GM18517 (cell line): Measurements from ENCODE around the gene FAM237B.

Source experiments
- ATAC-seq: cut with Tn5 transposase; IDR thresholded peaks from one replicate; pipeline ENCODE4 v1.9.1; 2021; ENCODE audit warnings: mild to moderate bottlenecking, moderate library complexity; ENCODE audit not compliant: unreplicated experiment

Gene FAM237B

DNA sequence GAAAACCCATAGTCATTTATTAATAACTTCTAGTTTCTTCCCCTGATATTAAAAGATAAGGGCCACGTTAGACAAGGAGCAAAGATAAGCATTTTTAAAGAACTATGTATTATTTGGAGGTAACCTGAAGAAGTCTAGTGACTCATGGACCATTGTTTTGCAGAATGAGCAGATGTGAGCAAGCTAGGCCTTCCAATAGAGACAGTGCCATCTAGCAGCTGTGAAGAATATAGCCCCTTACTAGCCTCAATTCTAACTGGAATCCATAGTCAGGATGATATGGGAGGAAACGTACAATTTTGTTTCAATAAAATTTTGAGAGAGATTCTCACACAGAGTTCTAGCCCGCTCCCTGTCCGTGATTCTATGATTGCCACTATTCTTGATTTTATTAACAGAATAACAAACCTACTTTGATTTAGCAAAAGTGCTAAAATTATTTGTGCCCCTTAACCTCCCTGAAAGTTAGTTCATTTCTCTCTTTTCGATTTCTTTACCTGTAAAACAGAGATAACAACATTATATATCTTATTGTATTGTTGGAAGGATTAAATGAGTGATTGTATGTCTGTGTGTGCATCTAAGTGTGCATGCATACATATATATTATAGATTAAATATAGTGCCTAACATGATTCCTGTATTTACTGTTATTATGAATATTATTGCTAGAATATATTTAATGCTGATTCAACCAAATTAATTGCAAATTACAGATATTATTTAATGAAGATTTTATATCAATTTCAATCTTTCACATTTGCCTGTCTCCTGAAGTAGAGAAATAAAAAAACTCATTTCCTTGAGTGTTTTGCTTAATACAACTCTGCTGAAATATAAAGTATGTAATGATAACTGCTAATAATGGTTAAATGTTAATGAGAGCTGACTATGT is 22.7 kb downstream of the FAM237B start:
- ATAC-seq, result peak; percentile 83

DNA sequence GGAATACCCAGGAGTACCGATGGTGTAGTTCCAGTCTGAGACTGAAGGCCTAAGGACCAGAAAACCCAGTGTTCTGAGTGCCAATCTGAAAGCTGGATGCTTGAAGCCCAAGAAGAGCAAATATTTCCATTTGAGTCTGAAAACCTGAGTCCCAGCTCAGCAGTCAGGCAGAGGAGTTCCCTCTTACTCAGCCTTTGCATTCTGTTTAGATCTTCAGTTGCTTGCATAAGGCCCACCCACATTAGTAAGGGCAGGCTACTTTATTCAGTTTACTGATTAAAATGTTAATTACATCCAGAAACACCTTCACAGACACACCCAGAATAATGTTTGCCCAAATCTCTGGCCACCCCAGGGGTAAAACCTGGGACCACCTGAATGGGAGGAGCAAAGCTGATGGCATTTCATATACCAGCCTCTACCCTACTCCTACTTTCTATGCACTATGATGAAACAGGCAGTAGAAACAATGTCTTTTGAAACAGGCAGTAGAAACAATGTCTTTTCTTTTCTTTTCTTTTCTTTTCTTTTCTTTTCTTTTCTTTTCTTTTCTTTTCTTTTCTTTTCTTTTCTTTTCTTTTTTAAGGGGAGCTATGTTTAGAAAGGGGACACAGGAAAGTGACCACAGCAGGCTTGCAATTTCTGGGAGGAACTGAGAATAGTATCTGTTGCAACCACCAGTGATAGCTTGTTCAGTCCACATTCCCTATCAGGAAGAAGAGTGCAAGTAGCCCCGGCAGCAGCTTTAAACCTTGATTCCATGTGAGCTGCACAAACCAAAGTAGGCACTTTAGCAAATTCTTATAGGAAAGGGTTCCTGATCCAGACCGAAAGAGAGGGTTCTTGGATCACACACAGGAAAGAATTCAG is 30.6 kb downstream of the FAM237B start:
- no peak for ATAC-seq

DNA sequence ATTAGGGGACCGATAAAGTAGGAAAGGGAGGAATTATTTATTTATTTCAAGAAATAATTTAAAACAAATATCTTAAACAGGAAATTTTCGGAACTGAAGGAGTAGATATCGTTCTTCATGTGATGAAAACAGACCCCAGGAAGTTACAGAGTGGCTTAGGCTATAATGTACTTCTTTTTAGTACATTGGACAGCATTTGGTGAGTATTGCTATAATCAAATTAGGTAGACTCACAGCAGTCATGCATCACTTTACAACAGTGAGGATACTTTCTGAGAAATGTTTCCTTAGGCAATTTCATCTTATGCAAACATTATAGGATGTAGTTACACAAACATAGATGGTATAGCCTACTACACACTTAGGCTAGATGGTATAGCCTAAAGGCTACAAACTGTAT is 33.0 kb downstream of the FAM237B start:
- no peak for ATAC-seq

DNA sequence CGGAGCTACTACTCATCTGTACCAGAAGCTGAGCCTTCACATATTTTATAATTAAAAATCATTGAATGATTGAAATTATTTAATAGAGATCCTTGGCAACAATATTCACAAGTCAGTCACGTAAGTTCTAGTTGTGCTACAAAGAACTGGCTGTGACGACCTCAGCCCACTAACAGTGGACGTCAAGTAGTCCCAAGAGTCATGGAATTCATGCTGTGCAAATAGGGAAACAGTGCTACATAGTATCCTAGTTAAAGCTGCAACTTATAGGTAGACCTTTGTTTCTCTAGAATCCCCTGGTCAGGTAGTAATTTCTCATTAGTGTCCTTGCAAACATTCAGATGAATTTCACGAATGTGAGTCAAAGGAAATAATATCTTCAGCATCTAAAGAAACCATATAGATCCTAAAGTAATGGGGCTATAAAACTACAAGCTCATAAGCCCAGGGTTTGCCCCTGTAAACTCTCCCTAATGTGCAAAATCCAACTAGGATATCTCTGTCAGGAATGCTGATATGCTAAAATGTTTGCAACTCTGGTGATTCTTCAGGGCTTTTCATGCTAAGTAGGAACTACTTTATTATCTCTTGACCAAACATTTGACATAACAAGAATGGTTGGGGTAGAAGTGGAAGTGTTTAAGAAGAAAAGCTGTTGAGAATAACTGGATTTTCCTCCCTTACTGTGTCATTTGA is 44.9 kb downstream of the FAM237B start:
- no peak for ATAC-seq

DNA sequence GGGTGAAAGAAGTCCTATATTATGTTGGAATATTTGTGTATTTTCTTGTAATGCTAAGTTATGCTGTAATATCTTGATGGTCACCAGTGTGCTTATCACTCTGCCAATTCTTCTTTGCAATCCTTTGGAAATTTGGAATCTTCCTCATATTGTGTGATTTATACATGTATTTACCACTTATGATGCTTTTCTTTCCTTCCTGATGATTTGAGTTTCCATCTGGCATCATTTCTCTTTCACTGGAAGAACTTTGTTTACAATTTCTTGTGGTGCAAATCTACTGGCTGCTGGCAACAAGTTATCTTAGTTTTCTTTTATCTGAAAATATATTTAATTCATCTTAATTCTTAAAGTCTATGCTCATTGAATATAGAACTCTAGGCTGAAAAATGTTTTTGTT is 46.9 kb downstream of the FAM237B start:
- ATAC-seq, result no peak

DNA sequence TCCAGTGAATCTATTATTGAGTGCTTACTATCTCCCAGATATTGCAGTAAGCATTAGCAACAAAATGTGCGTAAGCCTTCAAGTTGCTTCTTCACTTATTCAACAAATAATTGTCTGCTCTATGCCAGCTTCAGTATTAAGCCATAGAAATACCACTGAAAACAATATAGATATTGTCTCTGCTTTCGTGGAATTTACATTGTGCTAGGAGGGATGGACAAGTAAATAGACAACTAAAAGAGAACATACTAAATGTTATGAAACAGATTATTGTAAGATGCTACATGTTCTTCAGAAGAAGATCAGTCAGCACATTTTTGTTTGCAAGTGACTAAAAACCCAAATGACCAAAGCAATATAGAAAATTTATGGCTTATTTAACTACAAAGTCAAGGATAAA is 48.9 kb downstream of the FAM237B start:
- no peak for ATAC-seq

DNA sequence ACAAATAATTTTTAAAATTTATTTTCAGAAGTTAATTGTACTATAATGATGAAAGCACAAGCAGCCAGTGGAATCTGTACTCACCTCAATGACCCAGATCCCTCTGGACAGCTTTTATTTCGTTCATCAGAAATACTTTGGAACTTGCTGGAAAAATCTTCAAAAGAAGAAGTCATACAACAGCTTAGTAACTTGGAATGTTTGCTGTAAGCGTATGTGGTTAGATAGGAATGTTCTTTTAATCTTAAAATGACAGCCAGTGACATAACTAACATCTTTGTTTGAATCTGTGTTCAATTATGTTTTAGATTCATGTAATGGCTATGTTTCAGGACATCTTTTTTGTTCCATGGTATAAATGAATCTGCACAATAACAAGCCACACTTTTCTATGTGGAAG is 49.4 kb downstream of the FAM237B start:
- no peak for ATAC-seq

DNA sequence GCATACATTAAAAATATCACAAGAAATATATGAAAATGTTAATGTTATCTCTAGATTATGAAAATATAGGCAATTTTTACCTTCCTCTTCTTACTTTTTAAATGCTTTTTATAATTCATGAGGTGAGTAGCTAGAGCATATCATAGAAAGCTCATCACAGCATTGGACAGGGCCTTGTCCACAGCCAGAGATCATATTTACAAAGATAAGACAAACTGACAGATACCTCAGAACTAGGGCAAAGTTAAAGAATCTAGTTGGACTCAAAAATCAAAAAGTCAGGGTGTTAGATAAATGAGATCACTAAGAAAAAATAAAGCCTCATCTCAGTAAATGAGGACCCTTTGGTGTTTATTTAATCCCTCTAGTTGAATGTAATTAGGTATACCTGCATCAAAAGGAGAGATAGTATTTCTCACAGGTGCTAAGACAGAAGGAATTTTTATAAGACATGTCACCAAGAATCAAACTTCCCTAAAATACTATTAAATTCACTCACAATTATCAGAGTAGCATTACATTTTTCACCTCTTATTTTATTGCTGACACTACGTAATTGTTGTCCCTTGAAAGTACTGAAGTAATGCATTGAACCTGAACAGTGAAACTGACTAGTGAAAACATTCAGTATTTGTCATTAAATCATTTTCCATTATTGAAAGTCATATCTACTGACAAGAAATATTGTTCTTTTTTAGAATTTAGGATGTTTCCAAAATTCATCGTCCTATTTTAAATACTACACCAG is 50.5 kb downstream of the FAM237B start:
- ATAC-seq, result no peak

DNA sequence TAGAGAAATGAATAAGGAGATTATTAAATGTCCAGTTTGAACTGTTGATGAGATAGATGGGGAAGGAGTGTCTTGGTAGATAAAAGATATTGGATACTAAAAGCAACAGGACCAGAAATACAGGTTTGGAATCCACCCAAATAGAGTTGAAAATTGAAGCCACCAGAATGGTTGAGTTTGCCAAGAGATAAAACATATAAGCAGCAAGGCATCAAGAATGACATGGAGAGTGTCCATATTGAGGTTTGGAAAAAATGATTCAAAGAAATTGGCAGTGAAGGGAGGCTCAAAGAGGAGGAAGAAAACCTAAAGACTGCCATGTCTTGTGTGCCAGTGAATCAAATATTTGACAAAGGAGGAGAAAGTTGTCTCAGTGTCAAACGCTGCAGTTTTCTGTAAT is 51.9 kb downstream of the FAM237B start:
- no peak for ATAC-seq

DNA sequence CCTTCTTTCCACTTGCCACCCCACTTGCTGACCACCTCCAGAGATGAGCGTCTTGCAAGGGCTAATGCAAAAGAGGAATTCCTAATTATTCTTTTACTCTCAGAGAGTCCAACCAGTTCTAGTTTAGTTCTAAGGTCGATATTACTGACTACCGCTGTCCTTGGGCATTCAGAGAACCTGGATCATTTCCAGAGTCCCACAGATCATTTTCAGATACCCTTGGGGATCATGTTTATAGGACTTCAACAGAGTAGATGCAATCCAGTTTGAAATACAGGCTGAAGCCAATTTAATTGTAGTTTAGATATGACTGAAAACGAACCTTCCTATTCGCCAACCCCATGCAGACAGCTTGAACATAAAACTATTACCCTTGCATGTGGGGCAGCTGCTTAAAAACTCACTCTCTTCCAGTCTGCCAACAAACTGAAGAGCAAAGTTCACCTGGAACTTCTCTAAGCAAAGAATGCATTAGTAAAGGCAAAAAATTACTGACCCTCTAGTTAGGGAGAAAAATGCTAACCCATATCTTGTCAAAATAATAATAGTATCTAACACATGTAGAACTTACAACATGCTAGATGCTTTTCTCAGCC is 53.7 kb downstream of the FAM237B start:
- ATAC-seq, result no peak

DNA sequence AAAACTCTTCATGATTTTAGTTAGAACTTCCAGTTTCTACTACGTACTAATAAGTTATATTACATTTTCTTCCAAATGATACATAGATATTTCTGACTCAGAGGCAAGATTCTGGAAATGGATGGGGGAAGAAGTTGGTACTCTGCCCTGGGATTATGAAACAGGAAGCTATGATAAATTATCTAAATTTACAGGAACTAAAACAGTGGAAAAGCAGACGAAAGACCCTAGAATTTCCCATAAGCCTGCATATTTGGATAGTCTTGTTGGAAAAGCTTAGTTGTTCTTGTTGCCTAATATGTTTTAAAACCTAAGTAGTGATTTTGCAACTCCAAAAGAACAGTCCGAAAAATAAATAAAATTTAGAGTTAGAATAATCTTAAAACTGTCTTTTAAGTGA is 54.3 kb downstream of the FAM237B start:
- ATAC-seq, result no peak
